Right ventricle myocardium superior (tissue), 1 donor: ENCODE results near the gene PRADC1. TPM values are rescaled to one million over a fixed set of nuclear protein-coding genes. Genes with fewer than 3 reads are reported as not detected.

Experiments
- total RNA-seq: library from RNA; stranded (reverse); fragmentation: NEBNext Ultra II Directional; extraction: Animal tissue kit (Norgen Biotek cat#: 25700); gene quantifications from one replicate; pipeline ENCODE4 v1.2.1, GENCODE V29; 2021
- donor health status: DM: no; HTN: yes; CAD: no; lungs with severe emphysema.

The PRADC1 gene
- total RNA-seq, 1 donor from 2014 or later = 91.6 TPM

Other genes starting within 250 kb of the PRADC1 start
- gene SFXN5, start 161.5 kb downstream of the PRADC1 start, total RNA-seq = 9.7 TPM
- 17.9 TPM for gene RAB11FIP5, start 120.3 kb downstream of the PRADC1 start, total RNA-seq
- not detected for gene NOTO, start 30.7 kb downstream of the PRADC1 start, total RNA-seq
- 15.5 TPM for gene SMYD5, start 19.0 kb downstream of the PRADC1 start, total RNA-seq
- 194 TPM for gene CCT7, start 1.1 kb upstream of the PRADC1 start, total RNA-seq
- 0.51 TPM for gene FBXO41, start 51.2 kb upstream of the PRADC1 start, total RNA-seq
- gene EGR4, start 60.3 kb upstream of the PRADC1 start, total RNA-seq = not detected
- 6.5 TPM for gene ALMS1, start 152.6 kb upstream of the PRADC1 start, total RNA-seq